Right lobe of liver (tissue), 6 donors: Measurements from ENCODE around the gene PARD6B. TPM values are rescaled to one million over a fixed set of nuclear protein-coding genes. Genes with fewer than 3 reads are reported as not detected.
"Not testable (repeated sequence)": the region's sequence is repeated elsewhere in the genome, so short reads cannot be mapped to it uniquely, and the experiment has no call there.

ENCODE experiments used
- ATAC-seq, 4 donors: fragments of 200-7000 bp; cut with Tn5 transposase; one replicate each; pipeline ENCODE4 v1.9.1; 2020; ENCODE audit warnings: mild to moderate bottlenecking in 4 of 4, moderate library complexity in 4 of 4
- DNase-seq, 3 donors: peaks; one replicate each; pipeline ENCODE4 v3.0.0-alpha.2; 2020
- H3K27ac ChIP-seq, 3 donors: fragments of 200-600 bp; one replicate each; pipeline ENCODE4 v1.8.0; 2022
- H3K27me3 ChIP-seq, 2 donors: fragments of 200-600 bp; one replicate each; pipeline ENCODE4 v1.8.0; 2022
- H3K36me3 ChIP-seq, 4 donors: fragments of 200-600 bp; sonication (generic) in 1 of 4; one replicate each; pipeline versions ENCODE4 v1.5.1 to v1.8.0; 2017 to 2022; ENCODE audit warnings: control low read depth in 1 of 4
- H3K4me1 ChIP-seq, 4 donors: fragments of 200-600 bp; sonication (generic) in 1 of 4; one replicate each; pipeline versions ENCODE4 v1.5.1 to v1.8.0; 2017 to 2022; ENCODE audit warnings: control low read depth in 1 of 4
- H3K4me3 ChIP-seq, 3 donors: fragments of 200-600 bp; one replicate each; pipeline ENCODE4 v1.8.0; 2022
- H3K9me3 ChIP-seq, 4 donors: fragments of 200-600 bp; sonication (generic) in 1 of 4; one replicate each; pipeline versions ENCODE4 v1.5.1 to v1.8.0; 2017 to 2022; ENCODE audit warnings: control low read depth in 1 of 4
- CTCF ChIP-seq, 4 donors: fragments of 200-600 bp in 3 of 4; fragments of 450-650 bp in 1 of 4; IDR thresholded peaks; one replicate each; pipeline versions ENCODE4 v1.5.1 to v1.8.0; 2016 to 2022; ENCODE audit warnings: antibody characterized with exemption in 4 of 4, mild to moderate bottlenecking in 2 of 4
- POLR2A ChIP-seq: fragments of 450-650 bp; IDR thresholded peaks from one replicate; pipeline ENCODE4 v1.6.1; 2017; ENCODE audit warnings: antibody characterized with exemption, mild to moderate bottlenecking
- WGBS: methylation state at CpG from one replicate; pipeline ENCODE4 v1.1.6; 2018; ENCODE audit warnings: low coverage, low lambda C conversion rate; ENCODE audit not compliant: insufficient coverage; ENCODE audit errors: missing lambda C conversion rate; 5-methylcytosine and 5-hydroxymethylcytosine counted together
- intact Hi-C, 2 donors: fragments of 100-400 bp; cut with DNase I; formaldehyde crosslinking; loops; one replicate each; pipeline versions ENCODE4 v1.11.2 to v1.14.1; 2022
- total RNA-seq, 6 experiments: library from RNA; depleted of rRNA in 2 of 6; stranded (reverse); fragments of >200 nt in 2 of 6; fragmentation: NEBNext Ultra II Directional in 3 of 6; extraction: Animal tissue kit (Norgen Biotek cat#: 25700) in 3 of 6; gene quantifications; one replicate each; pipeline versions ENCODE4 v1.1.0 to v1.2.4, GENCODE V29; 2016 to 2023
- donor health status: DM: no; HTN: yes; CAD: no.
- donor health status: DM: no; HTN: no; CAD: no.
- donor health status: DM: no; HTN: no; CAD: no.
- donor health status: DM: no; HTN: yes; CAD: no.
- donor health status: DM: no; HTN: yes; CAD: no.

The PARD6B gene
- total RNA-seq, 6 experiments from 2014 or later, result 6.6 to 11.1 (median 8.5) TPM

- ATAC-seq (no peak), DNase-seq (no peak)
- TF ChIP-seq CTCF (IDR thresholded peaks at IDR 0.05) (no peak), POLR2A (no peak)
- Histone ChIP-seq H3K4me1 (no peaks in the 10 kb centered on the region), H3K9me3 (no peaks in the 10 kb centered on the region), H3K36me3 (no peaks in the 10 kb centered on the region), H3K27me3 (no peaks in the 10 kb centered on the region), H3K27ac (no peak overlapping the region), H3K4me3 (no peak overlapping the region)
- intact Hi-C loops, result loop anchor here in 1 of 2 donors (10.0 kb wide), 1 partner anchor 165 kb away; no protein-coding TSS in a partner anchor
- 87% methylated on average over 5 of the region's 8 CpGs for WGBS
Measured at GRCh38 chr20:50799890-50800550, 68.6 kb downstream of the PARD6B start.

GRCh38 chr20:50800986-50801746 lies 69.8 kb downstream of the PARD6B start:
- not testable (repeated sequence) for H3K27me3 ChIP-seq, H3K36me3 ChIP-seq, H3K27ac ChIP-seq, H3K9me3 ChIP-seq, H3K4me3 ChIP-seq, H3K4me1 ChIP-seq, DNase-seq, ATAC-seq
- intact Hi-C loops, result loop anchor here in 1 of 2 donors (10.0 kb wide), 1 partner anchor 164 kb away; no protein-coding TSS in a partner anchor
- 81% methylated on average over 7 of the region's 13 CpGs for WGBS

- WGBS, result 88% methylated on average over 4 of the region's 5 CpGs
- ATAC-seq (no peak), DNase-seq (no peak)
- H3K9me3 ChIP-seq, result no peaks in the 10 kb centered on the region
- no peak overlapping the region for H3K27ac ChIP-seq
- intact Hi-C loops, result loop anchor here in 1 of 2 donors (10.0 kb wide), 1 partner anchor 163 kb away; no protein-coding TSS in a partner anchor
- no peaks in the 10 kb centered on the region for H3K36me3 ChIP-seq
- H3K4me3 ChIP-seq, result no peak overlapping the region
- TF ChIP-seq POLR2A, result no peak
- TF ChIP-seq CTCF (IDR thresholded peaks at IDR 0.05), result no peak
- H3K27me3 ChIP-seq, result no peaks in the 10 kb centered on the region
- H3K4me1 ChIP-seq, result no peaks in the 10 kb centered on the region
Measured at GRCh38 chr20:50801747-50802125, 70.4 kb downstream of the PARD6B start.

GRCh38 chr20:50802289-50802688 lies 70.9 kb downstream of the PARD6B start:
- ATAC-seq (no peak), DNase-seq (no peak)
- no peaks in the 10 kb centered on the region for H3K36me3 ChIP-seq
- H3K27ac ChIP-seq, result no peak overlapping the region
- WGBS, result 67% methylated on average over 3 of the region's 8 CpGs
- no peak for TF ChIP-seq CTCF (IDR thresholded peaks at IDR 0.05)
- no peak for TF ChIP-seq POLR2A
- no peak overlapping the region for H3K4me3 ChIP-seq
- H3K27me3 ChIP-seq, result no peaks in the 10 kb centered on the region
- intact Hi-C loops, result loop anchor here in 1 of 2 donors (10.0 kb wide), 1 partner anchor 163 kb away; no protein-coding TSS in a partner anchor
- H3K4me1 ChIP-seq, result no peaks in the 10 kb centered on the region
- no peaks in the 10 kb centered on the region for H3K9me3 ChIP-seq
